H1 (cell line): ENCODE measurements around the gene ZNF521. TPM values are rescaled to one million over a fixed set of nuclear protein-coding genes. Genes with fewer than 3 reads are reported as not detected.

Source experiments
- CTCF ChIA-PET: fragments of 300-600 bp; sonication (Branson Sonifier 250); formaldehyde crosslinking; loops from one replicate; lab custom pipeline; 2021; ENCODE audit not compliant: partially characterized antibody; lab: Charles Lee
- POLR2A ChIA-PET: fragments of 300-600 bp; sonication (Branson Sonifier 250); formaldehyde crosslinking; loops from one replicate; lab custom pipeline; 2021; ENCODE audit warnings: inconsistent platforms; ENCODE audit not compliant: partially characterized antibody; lab: Charles Lee
- DNase-seq, 2 experiments: peaks; one replicate each; pipeline versions ENCODE4 v3.0.0 to v3.0.0-alpha.2; 2010 to 2022; ENCODE audit warnings: low spot score in 2 of 2, low read depth in 1 of 2, mixed read lengths in 1 of 2
- FAIRE-seq: peaks from 2 replicates; lab custom pipeline; 2011; peaks lifted over from hg19 to GRCh38; lab: Jason Lieb, UNC
- H2AFZ ChIP-seq: 2 replicates; pipeline ENCODE4 v1.8.1; 2012; ENCODE audit warnings: low read length, inconsistent platforms
- H2AK5ac ChIP-seq: 2 replicates; pipeline ENCODE4 v1.6.1; 2013; ENCODE audit warnings: low read depth, low read length
- H2BK120ac ChIP-seq: replicated peaks from 2 replicates; pipeline ENCODE3; 2013; ENCODE audit warnings: low read depth, low read length, inconsistent platforms
- H2BK12ac ChIP-seq: 2 replicates; pipeline ENCODE4 v1.6.1; 2013; ENCODE audit warnings: low read depth, low read length
- H2BK15ac ChIP-seq: 2 replicates; pipeline ENCODE4 v1.6.1; 2013; ENCODE audit warnings: low read length
- H2BK20ac ChIP-seq: 2 replicates; pipeline ENCODE4 v1.6.1; 2013; ENCODE audit warnings: low read length
- H2BK5ac ChIP-seq: 2 replicates; pipeline ENCODE4 v1.6.1; 2013; ENCODE audit warnings: low read depth, low read length
- H3K14ac ChIP-seq: 2 replicates; pipeline ENCODE4 v1.6.1; 2013; ENCODE audit warnings: inconsistent platforms; ENCODE audit not compliant: insufficient read length
- H3K18ac ChIP-seq: 2 replicates; pipeline ENCODE4 v1.6.1; 2013; ENCODE audit warnings: low read length; ENCODE audit errors: extremely low read depth
- H3K23ac ChIP-seq: 2 replicates; pipeline ENCODE4 v1.6.1; 2013; ENCODE audit warnings: inconsistent platforms; ENCODE audit not compliant: insufficient read length
- H3K23me2 ChIP-seq: 2 replicates; pipeline ENCODE4 v1.6.1; 2013; ENCODE audit warnings: low read depth, low read length
- H3K27ac ChIP-seq: 2 replicates; pipeline ENCODE4 v1.6.1; 2011; ENCODE audit warnings: low read depth, low read length, inconsistent platforms
- H3K27me3 ChIP-seq, 4 experiments: replicated peaks in 1 of 4; 1 replicate in 1 of 4; 2 replicates in 3 of 4; pipeline versions ENCODE4 v1.6.1 to v1.8.1; 2011 to 2013; ENCODE audit warnings: low read length in 3 of 4, mild to moderate bottlenecking in 3 of 4, inconsistent platforms in 2 of 4, mixed read lengths in 2 of 4, moderate library complexity in 1 of 4; ENCODE audit not compliant: control insufficient read depth in 3 of 4, insufficient read depth in 3 of 4; ENCODE audit errors: extremely low read depth in 1 of 4
- H3K36me3 ChIP-seq, 4 experiments: 2 replicates each; pipeline versions ENCODE4 v1.6.1 to v1.8.1; 2011 to 2013; ENCODE audit warnings: mild to moderate bottlenecking in 4 of 4, low read length in 3 of 4, moderate library complexity in 2 of 4, control low read depth in 1 of 4, inconsistent platforms in 1 of 4; ENCODE audit not compliant: insufficient read depth in 4 of 4, control insufficient read depth in 2 of 4
- H3K4ac ChIP-seq: replicated peaks from 2 replicates; pipeline ENCODE3; 2013; ENCODE audit warnings: low read length, low read depth, mixed read lengths, inconsistent platforms; ENCODE audit not compliant: insufficient read length
- H3K4me1 ChIP-seq, 4 experiments: replicated peaks in 1 of 4; 1 replicate in 1 of 4; 2 replicates in 3 of 4; pipeline versions ENCODE4 v1.6.1 to v1.8.1; 2011 to 2013; ENCODE audit warnings: low read length in 3 of 4, inconsistent platforms in 2 of 4, mixed read lengths in 1 of 4; ENCODE audit not compliant: insufficient read depth in 4 of 4, control insufficient read depth in 3 of 4
- H3K4me2 ChIP-seq, 2 experiments: 2 replicates each; pipeline versions ENCODE4 v1.6.1 to v1.8.1; 2011 to 2013; ENCODE audit warnings: low read depth in 2 of 2, low read length in 2 of 2, control low read depth in 1 of 2, inconsistent platforms in 1 of 2, mild to moderate bottlenecking in 1 of 2; ENCODE audit not compliant: insufficient read depth in 1 of 2
- H3K4me3 ChIP-seq, 4 experiments: fragments of 200-600, 300-600 bp in 1 of 4; sonication (generic), shearing (Covaris generic), sonication (Bioruptor Twin) in 1 of 4; 2 replicates each; pipeline versions ENCODE4 v1.5.1 to v1.8.1; 2011 to 2016; ENCODE audit warnings: low read length in 4 of 4, low read depth in 3 of 4, control low read depth in 2 of 4, inconsistent platforms in 2 of 4, mild to moderate bottlenecking in 2 of 4, mixed read lengths in 1 of 4, moderate library complexity in 1 of 4; ENCODE audit not compliant: insufficient read depth in 2 of 4; ENCODE audit errors: extremely low read depth in 1 of 4
- H3K56ac ChIP-seq: replicated peaks from 2 replicates; pipeline ENCODE3; 2013; ENCODE audit warnings: low read depth, mild to moderate bottlenecking, mixed read lengths, low read length, inconsistent platforms; ENCODE audit not compliant: insufficient read length
- H3K79me1 ChIP-seq: 2 replicates; pipeline ENCODE4 v1.6.1; 2013; ENCODE audit warnings: low read depth, low read length, control low read depth
- H3K79me2 ChIP-seq, 2 experiments: 2 replicates each; pipeline versions ENCODE4 v1.6.1 to v1.8.1; 2012 to 2013; ENCODE audit warnings: low read length in 2 of 2, mild to moderate bottlenecking in 2 of 2, inconsistent platforms in 1 of 2; ENCODE audit not compliant: insufficient read depth in 2 of 2, control insufficient read depth in 1 of 2
- H3K9ac ChIP-seq, 4 experiments: replicated peaks in 1 of 4; 1 replicate in 1 of 4; 2 replicates in 3 of 4; pipeline versions ENCODE4 v1.6.1 to v1.8.1; 2011 to 2013; ENCODE audit warnings: low read depth in 3 of 4, low read length in 3 of 4, control low read depth in 2 of 4, mild to moderate bottlenecking in 2 of 4, moderate library complexity in 2 of 4, inconsistent platforms in 1 of 4; ENCODE audit errors: extremely low read depth in 1 of 4
- H3K9me3 ChIP-seq, 2 experiments: 2 replicates each; pipeline versions ENCODE4 v1.6.1 to v1.8.1; 2012 to 2013; ENCODE audit warnings: mild to moderate bottlenecking in 2 of 2, moderate library complexity in 2 of 2, control low read depth in 1 of 2, inconsistent platforms in 1 of 2, low read depth in 1 of 2, low read length in 1 of 2, mixed read lengths in 1 of 2; ENCODE audit not compliant: insufficient read depth in 2 of 2
- H4K20me1 ChIP-seq, 2 experiments: replicated peaks in 1 of 2; 2 replicates each; pipeline versions ENCODE3 to v1.8.1; 2011 to 2013; ENCODE audit warnings: inconsistent platforms in 2 of 2, low read length in 2 of 2, mild to moderate bottlenecking in 1 of 2; ENCODE audit not compliant: insufficient read depth in 2 of 2, control insufficient read depth in 1 of 2
- H4K5ac ChIP-seq: 2 replicates; pipeline ENCODE4 v1.6.1; 2013; ENCODE audit warnings: low read length, low read depth, mixed read lengths, inconsistent platforms; ENCODE audit not compliant: insufficient read length
- H4K8ac ChIP-seq: 2 replicates; pipeline ENCODE4 v1.8.0; 2013; ENCODE audit warnings: mild to moderate bottlenecking, moderate library complexity, low read length, inconsistent platforms; ENCODE audit not compliant: insufficient read depth; ENCODE audit errors: extremely low read depth
- H4K91ac ChIP-seq: replicated peaks from 2 replicates; pipeline ENCODE3; 2013; ENCODE audit warnings: low read length, mixed read lengths, inconsistent platforms; ENCODE audit not compliant: insufficient read length
- RNF2 ChIP-seq: fragments of 200-900, 300-1000 bp; sonication (generic); IDR thresholded peaks from 2 replicates; pipeline ENCODE4 v1.7.1; 2016; ENCODE audit warnings: borderline replicate concordance, low read depth, mild to moderate bottlenecking, antibody characterized with exemption, low read length; ENCODE audit not compliant: poor library complexity, severe bottlenecking; ENCODE audit errors: missing control alignments
- SP1 ChIP-seq: IDR thresholded peaks from 2 replicates; pipeline ENCODE4 v1.6.1; 2011; ENCODE audit warnings: low read depth, low read length
- TAF1 ChIP-seq: IDR thresholded peaks from 2 replicates; pipeline ENCODE4 v1.6.1; 2011; ENCODE audit warnings: mild to moderate bottlenecking, low read depth, low read length
- WGBS, 2 experiments: shearing (Covaris generic) in 1 of 2; methylation state at CpG; one replicate each; pipeline versions ENCODE4 v1.1.6 to v1.1.7; 2013 to 2015; ENCODE audit warnings: low lambda C conversion rate in 2 of 2, mixed read lengths in 2 of 2, inconsistent platforms in 1 of 2, low coverage in 1 of 2, missing lambda C conversion rate in 1 of 2; ENCODE audit not compliant: insufficient replicate concordance in 2 of 2, insufficient coverage in 1 of 2, insufficient read length in 1 of 2; ENCODE audit errors: extremely low coverage in 1 of 2, missing lambda C conversion rate in 1 of 2; 5-methylcytosine and 5-hydroxymethylcytosine counted together
- polyA plus RNA-seq, 7 experiments: library from polyadenylated mRNA; depleted of rRNA in 3 of 7; stranded (reverse) in 5 of 7; unstranded in 2 of 7; fragments of >200 nt in 5 of 7; fragments of 200-250 nt in 2 of 7; gene quantifications; 1 replicate in 5 of 7; 2 replicates in 1 of 7; 4 replicates in 1 of 7; pipeline versions ENCODE4 v1.2.1 to v1.2.3, GENCODE V29; 2011 to 2013; ENCODE audit warnings: missing spikeins in 2 of 7, mixed read lengths in 2 of 7
- total RNA-seq: library from RNA; stranded (reverse); fragmentation: NEBNext Ultra II Directional; extraction: Animal tissue kit (Norgen Biotek cat#: 25700); gene quantifications from 2 replicates; pipeline ENCODE4 v1.2.1, GENCODE V29; 2021

Gene ZNF521
- total and polyA plus RNA-seq, 2 of the 8 experiments (the other 6 are each of a cell fraction or from before 2014, with no cell fraction given): 9.5 to 15.8 TPM

GRCh38 chr18:25299426-25300300, 52.3 kb downstream of the ZNF521 start:
- H3K14ac ChIP-seq: no peak overlapping the region
- no peak overlapping the region for H3K4me2 ChIP-seq
- no peak overlapping the region for H3K4me3 ChIP-seq
- no peak for FAIRE-seq
- DNase-seq: no peak
- no peak overlapping the region for H3K18ac ChIP-seq
- H3K9me3 ChIP-seq: no peaks in the 10 kb centered on the region
- H3K27me3 ChIP-seq: no peaks in the 10 kb centered on the region
- H4K91ac ChIP-seq: no peak overlapping the region
- no peak overlapping the region for H2BK120ac ChIP-seq
- H2BK12ac ChIP-seq: no peak overlapping the region
- H4K20me1 ChIP-seq: peaks cover 0 to 2% of the 10 kb centered on the region in 2 experiments
- 0 out of 2 replicates have a peak overlapping the region, but pooled peaks have one; percentile 43 for H2AK5ac ChIP-seq
- H3K4ac ChIP-seq: no peak overlapping the region
- H2AFZ ChIP-seq: no peak overlapping the region
- H2BK5ac ChIP-seq: no peak overlapping the region
- peaks cover 3% of the 10 kb centered on the region; the same call in 1 of the 2 replicates for H3K79me1 ChIP-seq
- 87% methylated on average over 8 of the region's 8 CpGs; no CpG with 5 or more reads in 1 of the 2 experiments for WGBS, 2 experiments
- no peak overlapping the region for H3K9ac ChIP-seq
- H3K56ac ChIP-seq: no peak overlapping the region
- H3K27ac ChIP-seq: no peak overlapping the region
- ChIA-PET CTCF (interaction anchor here (1.3 to 2.6 kb wide), 3 partner anchors 9 to 11 kb away, joined by 4 to 12 read pairs (median 4); no protein-coding TSS in a partner anchor), POLR2A (no interaction called here)
- H4K8ac ChIP-seq: no peak overlapping the region
- H4K5ac ChIP-seq: no peak overlapping the region
- H3K36me3 ChIP-seq: no peaks in the 10 kb centered on the region; a peak in 1 of 8 replicates
- H3K4me1 ChIP-seq: no peaks in the 10 kb centered on the region
- H3K79me2 ChIP-seq: no peaks in the 10 kb centered on the region
- H2BK20ac ChIP-seq: no peak overlapping the region
- TF ChIP-seq SP1 (no peak), RNF2 (no peak), TAF1 (no peak)
- no peaks in the 10 kb centered on the region; the same call in 1 of the 2 replicates for H3K23me2 ChIP-seq
- no peak overlapping the region for H3K23ac ChIP-seq
- no peak overlapping the region for H2BK15ac ChIP-seq
